Skin epidermis (tissue), 12 donors: ENCODE results near the gene KDM3B.
"Not testable (repeated sequence)": the region's sequence is repeated elsewhere in the genome, so short reads cannot be mapped to it uniquely, and the experiment has no call there.

Experiments
- H3K27ac ChIP-seq, 21 experiments: fragments of 200-600 bp; sonication (generic) in 11 of 21; one replicate each; pipeline ENCODE4 v1.5.0; 2020; ENCODE audit warnings: mild to moderate bottlenecking in 3 of 21, inconsistent platforms in 2 of 21, moderate library complexity in 2 of 21
- H3K4me3 ChIP-seq, 7 experiments: fragments of 200-600 bp; sonication (generic) in 2 of 7; one replicate each; pipeline ENCODE4 v1.5.0; 2020; ENCODE audit warnings: inconsistent platforms in 2 of 7, mild to moderate bottlenecking in 2 of 7, moderate library complexity in 1 of 7

KDM3B gene

DNA sequence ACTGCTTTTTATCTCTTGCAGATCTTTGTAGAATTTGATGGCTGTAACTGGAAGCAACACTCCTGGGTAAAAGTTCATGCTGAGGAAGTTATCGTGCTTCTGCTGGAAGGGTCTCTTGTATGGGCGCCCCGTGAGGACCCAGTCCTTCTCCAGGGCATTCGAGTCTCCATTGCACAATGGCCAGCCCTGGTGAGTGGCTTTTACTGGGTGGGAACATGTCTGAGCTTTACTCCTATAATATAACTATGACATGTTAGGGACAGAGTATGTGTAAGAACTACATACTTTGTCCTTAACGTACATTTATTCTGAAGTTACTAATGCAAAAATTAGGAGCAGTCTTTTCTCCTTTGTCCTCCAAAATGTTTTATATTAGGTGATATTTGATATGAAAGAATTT is 20.2 kb downstream of the KDM3B start:
- Histone ChIP-seq H3K4me3 (no peak overlapping the region), H3K27ac (no peak overlapping the region)

DNA sequence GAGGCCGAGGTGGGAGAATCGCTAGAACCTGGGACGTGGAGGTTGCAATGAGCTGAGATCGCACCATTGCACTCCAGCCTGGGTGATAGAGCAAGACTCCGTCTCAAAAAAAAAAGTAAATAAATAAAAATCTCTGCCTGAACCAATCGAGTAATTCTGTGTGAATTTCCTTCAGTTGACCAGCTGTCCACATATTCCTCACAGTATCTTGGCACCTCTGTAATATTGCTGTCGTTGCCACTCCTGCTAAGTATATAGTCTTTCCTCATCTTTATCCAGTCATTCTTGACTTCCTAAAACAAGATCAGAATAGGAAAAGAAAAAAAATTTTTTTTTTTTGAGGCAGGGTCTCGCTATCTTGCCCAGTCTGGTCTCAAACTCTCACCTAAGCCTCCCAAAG is 29.9 kb downstream of the KDM3B start:
- no peak overlapping the region for H3K4me3 ChIP-seq

DNA sequence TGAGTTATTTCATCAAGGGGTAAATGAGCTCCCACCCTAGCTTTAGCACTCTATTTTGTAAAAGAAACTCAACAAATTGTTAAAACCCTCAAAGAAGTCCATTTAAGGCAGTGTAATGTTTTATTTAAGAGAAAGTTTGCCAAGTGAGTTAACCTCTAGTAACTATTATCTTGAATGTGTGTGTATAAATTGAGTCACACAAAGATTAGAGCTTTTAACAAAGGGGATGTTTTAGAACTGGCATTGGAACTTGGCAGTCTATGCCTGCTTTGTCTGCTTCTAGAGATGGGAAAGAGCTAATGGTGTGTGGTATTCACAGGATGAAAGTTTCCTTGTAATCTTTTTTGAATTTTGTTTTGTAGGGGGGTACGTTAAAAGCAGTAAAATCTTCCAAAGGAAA is 33.2 kb downstream of the KDM3B start:
- H3K27ac ChIP-seq = no peak overlapping the region
- no peak overlapping the region for H3K4me3 ChIP-seq

More for the DNA sequence above, 29.9 kb downstream of the KDM3B start:
- H3K27ac ChIP-seq = no peak overlapping the region

DNA sequence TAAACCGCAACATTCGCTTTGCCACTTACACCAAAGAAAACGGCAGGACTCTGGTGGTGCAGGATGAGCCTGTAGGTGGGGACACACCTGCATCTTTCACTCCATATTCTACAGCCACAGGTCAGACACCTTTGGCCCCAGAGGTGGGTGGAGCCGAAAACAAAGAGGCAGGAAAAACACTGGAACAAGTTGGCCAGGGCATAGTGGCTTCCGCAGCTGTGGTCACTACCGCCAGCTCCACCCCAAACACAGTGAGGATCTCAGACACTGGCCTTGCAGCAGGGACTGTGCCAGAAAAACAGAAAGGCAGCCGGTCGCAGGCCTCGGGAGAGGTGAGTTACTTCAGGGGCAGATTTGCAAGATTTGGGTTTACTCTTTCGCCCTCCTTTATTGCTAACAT is 33.8 kb downstream of the KDM3B start:
- H3K27ac ChIP-seq = no peak overlapping the region
- no peak overlapping the region for H3K4me3 ChIP-seq

DNA sequence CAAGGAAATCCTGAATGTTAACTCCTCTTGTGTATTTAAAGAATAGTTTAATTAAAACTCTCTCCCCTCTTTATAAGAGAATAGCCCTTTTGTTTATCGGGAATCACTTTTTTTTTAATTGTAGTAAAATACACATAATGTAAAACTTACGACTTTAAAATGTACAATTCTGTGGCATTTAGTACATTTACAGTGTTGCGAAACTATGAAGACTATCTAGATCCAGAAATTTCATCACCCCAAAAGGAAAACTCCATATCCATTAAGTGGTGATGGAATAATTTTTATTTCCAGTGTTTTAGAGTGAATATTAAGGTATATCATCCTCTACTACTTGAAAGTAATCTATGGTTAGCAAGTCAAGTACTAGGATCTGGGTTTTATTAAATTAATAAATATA is 36.8 kb downstream of the KDM3B start:
- H3K4me3 ChIP-seq = no peak overlapping the region
- no peak overlapping the region for H3K27ac ChIP-seq

DNA sequence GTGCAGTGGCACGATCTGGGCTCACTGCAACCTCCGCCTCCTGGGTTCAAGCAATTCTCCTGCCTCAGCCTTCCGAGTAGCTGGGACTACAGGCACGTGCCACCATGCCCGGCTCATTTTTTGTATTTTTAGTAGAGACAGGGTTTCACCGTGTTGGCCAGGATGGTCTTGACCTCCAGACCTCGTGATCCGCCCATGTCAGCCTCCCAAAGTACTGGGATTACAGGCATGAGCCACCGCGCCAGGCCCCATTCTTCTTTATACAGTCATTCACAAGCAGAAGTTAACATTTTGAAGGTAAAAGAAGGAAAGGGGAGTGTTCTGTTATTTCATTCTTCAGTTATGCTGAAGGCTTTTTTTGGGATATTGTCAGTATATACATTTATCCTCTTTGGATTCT is 37.4 kb downstream of the KDM3B start:
- not testable (repeated sequence) for H3K4me3 ChIP-seq

DNA sequence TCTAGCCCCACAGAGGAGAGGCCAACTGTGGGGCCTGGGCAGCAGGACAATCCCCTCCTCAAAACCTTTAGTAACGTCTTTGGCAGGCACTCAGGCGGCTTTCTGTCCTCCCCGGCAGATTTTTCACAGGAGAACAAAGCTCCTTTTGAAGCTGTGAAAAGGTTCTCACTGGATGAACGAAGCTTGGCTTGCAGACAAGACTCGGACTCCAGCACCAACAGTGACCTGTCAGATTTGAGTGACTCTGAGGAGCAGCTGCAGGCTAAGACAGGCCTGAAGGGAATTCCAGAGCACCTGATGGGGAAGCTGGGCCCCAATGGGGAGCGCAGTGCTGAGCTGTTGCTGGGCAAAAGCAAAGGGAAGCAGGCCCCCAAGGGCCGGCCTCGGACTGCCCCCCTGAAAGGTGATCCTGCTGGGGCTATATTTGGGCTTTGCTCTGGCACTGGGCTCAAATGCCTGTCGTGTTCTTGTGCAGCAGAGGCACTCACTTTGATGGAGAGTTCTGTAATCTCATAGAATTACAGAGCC is 39.4 kb downstream of the KDM3B start:
- no peak overlapping the region for H3K27ac ChIP-seq

More for the DNA sequence above, 37.4 kb downstream of the KDM3B start:
- not testable (repeated sequence) for H3K27ac ChIP-seq

DNA sequence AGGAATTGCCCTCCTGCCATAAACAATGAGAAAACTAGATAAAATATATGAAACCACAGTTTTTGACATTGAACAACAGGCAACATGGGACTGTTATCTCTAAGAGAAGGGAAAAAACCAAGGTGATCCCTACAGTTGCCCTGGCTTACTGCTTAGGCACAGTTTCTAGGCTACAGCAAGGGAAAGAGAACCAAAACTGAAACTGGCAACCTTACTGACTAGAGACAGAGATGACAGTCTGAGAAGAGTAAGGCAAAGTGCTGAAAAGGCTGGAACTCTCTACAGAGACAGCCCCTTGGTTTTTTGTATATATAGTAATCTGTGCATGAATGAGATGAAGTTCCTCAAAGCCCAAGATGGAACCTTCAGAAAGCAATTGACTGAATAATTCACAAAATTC is 50.2 kb downstream of the KDM3B start:
- Histone ChIP-seq H3K27ac (no peak overlapping the region), H3K4me3 (no peak overlapping the region)

More for the DNA sequence above, 39.4 kb downstream of the KDM3B start:
- no peak overlapping the region for H3K4me3 ChIP-seq

DNA sequence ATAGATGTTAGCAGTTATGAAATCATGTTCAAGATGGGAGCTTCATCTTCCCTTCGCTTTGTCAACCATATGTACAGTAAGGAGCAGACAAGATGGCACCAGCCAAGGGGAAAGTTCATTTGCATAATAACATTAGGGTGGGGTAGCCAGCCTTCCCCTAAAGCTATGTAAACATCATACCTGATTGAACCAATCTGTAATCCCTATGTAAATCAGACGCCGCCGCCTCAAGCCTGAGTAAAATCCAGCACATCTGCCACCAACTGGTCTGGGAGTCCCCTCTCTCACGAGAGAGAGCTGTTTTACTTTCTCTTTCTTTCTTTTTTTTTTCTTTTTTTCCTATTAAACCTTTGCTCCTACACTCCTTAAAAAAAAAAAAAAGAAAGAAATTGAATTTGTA is 55.5 kb downstream of the KDM3B start:
- Histone ChIP-seq H3K27ac (no peak overlapping the region), H3K4me3 (no peak overlapping the region)

DNA sequence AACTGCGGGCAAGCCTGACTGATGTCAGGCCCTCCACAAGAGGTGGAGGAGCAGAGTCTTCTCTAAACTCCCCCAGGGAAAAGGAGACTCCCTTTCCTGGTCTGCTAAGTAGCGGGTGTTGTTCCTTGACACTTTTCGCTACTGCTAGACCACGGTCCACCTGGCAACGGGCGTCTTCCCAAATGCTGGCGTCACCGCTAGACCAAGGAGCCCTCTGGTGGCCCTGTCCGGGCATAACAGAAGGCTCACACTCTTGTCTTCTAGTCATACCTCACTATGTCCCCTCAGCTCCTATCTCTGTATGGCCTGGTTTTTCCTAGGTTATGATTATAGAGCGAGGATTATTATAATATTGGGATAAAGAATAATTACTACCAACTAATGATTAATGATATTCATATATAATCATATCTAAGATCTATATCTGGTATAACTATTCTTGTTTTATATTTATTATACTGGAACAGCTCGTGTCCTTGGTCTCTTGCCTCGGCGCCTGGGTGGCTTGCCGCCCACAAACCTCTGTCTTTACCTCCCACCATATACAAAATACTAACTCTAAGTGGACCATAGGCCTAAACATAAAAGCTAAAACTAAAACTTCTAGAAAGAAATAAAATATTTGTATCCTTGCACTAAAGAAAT is 58.6 kb downstream of the KDM3B start:
- not testable (repeated sequence) for H3K4me3 ChIP-seq, H3K27ac ChIP-seq

DNA sequence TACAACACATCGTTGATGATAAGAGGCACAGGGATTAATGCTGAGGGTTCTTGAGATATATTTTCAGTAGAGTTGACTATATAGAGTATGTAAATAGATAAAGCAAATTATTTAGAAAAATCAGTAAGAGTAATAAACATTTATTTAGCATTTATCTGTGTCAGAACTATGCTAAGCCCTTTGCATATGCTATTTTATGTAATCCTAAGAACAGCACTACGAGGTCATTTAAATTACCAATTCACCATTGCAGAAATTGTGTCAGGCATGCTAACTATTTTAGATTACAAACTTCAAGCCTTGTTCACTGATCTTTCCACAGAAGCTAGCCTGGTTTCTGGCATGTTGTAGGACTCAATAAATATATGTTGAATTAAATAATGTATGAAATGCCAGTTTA is 66.0 kb downstream of the KDM3B start:
- Histone ChIP-seq H3K4me3 (no peak overlapping the region), H3K27ac (no peak overlapping the region)

DNA sequence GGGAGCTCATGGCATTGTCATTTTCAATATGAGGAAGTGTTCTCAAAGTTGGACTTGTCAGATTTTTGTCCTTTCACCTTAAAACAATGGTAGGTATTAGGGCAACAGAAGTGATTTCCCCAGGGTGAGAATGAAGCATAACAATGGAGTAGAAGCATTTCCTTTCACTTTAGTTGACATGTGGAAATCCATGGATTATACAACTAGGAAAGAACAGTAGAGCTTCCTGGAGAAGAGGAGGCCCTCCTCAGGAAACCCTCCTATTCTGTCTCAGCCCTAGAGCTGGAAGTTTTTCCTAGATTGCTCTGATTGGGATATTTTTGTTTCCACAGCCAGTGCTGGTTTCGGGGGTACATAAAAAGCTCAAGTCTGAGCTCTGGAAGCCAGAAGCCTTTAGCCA is 72.6 kb downstream of the KDM3B start:
- Histone ChIP-seq H3K27ac (no peak overlapping the region), H3K4me3 (no peak overlapping the region)

DNA sequence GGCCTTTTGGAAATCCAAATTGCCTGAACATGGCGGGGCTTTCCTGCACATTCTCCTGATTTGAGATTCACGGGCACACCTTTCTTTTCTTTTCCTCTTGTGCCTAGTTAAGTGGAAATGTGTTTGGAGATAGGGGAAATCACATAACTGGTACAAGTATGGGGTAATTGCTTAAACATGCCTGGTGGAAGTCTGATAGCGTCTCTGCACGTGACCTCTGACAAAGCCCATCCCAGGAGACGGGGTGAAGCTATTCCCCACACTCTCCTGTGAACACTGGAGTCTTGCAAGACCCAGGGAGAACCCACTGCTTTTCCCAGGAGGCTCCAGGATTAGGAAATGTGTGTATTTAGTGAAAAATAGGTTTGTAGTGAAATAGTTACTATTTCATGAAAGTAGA is 83.5 kb downstream of the KDM3B start:
- Histone ChIP-seq H3K4me3 (no peak overlapping the region), H3K27ac (no peak overlapping the region)

DNA sequence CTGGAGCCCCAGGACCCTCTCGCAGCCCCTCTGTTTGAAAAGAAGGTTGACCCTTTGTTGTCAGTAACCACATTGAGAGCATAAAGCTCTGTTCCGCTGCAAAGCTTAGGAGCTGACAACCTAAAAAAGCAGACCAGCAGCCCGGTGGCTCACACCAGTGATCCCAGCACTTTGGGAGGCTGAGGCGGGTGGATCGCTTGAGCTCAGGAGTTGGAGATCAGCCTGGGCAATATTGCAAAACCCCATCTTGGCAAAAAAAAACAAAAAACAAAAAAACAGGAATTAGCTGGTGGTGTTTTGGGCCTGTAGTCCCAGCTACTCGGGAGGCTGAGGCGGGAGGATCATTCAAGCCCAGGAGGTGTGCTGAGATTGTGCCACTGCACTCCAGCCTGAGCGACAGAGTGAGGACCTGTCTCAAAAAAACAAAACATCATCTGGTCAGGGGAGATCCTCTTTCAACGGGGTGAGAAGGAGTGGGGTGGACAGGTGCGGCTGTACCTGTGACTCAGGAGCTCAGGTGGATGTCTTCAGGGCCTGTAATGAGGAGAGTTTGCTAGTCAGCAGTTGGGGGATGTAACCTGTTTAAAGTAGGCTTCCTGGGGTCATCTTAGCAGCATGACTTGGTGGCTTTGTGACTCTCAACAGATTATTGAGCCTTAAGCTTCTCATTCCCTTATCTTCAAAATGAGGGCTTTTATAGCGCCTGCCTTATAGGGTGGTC is 85.7 kb downstream of the KDM3B start:
- Histone ChIP-seq H3K4me3 (peak overlapping the region; percentile 15 to 47 (median 31)), H3K27ac (no peak overlapping the region)

DNA sequence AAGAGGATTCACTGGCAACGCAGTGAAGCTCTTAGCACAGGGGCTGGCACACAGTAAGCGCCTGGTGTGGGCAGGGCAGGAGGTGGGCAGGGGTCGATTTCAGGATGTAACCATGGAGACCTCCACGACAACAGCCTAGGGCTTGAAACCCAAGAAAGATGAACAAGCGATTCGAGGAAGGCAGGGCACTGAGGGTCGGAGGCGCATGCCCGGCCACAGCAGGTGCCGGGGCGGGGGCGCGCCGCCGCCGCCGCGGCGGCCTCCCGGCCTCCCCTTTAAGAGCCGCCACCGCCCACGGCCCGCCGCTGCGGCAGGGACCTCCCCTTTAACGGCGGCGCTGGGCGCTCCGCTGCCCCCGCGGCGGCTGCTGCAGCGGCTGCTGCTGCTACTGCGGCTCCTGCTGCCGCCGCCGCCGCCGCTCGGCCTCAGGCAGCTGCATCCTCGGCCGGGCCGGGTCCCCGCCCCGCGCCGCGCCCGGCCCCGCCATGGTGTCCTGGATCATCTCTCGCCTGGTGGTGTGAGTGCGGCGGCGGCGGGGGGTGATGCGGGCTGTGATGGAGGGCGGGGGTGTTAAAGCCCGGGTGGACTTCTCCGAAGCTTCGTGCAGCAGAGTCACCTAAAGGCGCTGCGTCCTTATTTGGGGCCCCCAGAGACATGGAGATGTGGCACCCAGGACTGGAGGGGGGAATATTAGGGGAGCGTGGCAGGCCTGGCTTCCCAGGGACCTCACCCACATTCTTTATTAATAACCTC is 86.4 kb downstream of the KDM3B start, which contains the start of gene REEP2:
Gene REEP2 (plus strand): TSS at position 334 of the 753 bp plus-strand sequence. CDS start 152 bp downstream, at position 486.
- Histone ChIP-seq H3K4me3 (peak within 1 kb of the TSS; percentile 15 to 47 (median 31)), H3K27ac (peak within 1 kb of the TSS in 3 of 21 experiments; percentile 31 to 55 (median 34))

DNA sequence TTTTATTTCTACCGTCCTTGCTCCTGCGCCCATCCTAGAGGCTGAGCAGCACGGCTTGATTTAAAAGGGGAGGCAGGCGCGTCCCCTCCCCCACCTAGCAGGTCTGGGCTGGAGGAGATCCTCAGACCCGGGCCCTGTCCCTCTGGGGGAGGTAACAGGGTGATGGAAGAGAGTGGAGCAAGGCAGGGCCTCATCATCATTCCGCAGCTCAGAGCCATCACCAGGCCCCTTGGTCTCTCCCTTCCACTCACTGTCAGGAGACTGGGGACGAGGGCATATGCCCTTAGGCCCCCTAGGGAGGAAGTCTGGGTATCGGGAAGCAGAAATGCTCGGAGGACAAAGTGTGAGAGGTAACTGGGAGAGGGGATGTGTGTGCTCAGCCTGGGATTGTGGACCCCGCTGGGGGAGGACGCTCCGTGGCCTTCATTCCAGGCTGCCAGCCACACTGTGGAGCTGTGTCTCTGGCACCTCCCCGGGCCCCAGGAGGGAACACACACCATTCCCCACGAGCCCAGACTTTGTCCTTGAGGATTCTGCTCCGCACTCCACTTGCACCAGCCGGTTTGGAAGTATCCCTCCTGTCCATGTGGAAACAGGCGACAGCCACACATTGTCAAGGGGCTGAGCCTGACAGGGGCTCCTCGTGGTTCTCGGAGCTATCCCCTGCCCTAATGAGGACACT is 87.1 kb downstream of the KDM3B start:
- peak overlapping the region in 6 of 7 experiments; percentile 15 to 47 (median 34) for H3K4me3 ChIP-seq
- peak overlapping the region in 2 of 21 experiments; percentile 31 to 55 for H3K27ac ChIP-seq

DNA sequence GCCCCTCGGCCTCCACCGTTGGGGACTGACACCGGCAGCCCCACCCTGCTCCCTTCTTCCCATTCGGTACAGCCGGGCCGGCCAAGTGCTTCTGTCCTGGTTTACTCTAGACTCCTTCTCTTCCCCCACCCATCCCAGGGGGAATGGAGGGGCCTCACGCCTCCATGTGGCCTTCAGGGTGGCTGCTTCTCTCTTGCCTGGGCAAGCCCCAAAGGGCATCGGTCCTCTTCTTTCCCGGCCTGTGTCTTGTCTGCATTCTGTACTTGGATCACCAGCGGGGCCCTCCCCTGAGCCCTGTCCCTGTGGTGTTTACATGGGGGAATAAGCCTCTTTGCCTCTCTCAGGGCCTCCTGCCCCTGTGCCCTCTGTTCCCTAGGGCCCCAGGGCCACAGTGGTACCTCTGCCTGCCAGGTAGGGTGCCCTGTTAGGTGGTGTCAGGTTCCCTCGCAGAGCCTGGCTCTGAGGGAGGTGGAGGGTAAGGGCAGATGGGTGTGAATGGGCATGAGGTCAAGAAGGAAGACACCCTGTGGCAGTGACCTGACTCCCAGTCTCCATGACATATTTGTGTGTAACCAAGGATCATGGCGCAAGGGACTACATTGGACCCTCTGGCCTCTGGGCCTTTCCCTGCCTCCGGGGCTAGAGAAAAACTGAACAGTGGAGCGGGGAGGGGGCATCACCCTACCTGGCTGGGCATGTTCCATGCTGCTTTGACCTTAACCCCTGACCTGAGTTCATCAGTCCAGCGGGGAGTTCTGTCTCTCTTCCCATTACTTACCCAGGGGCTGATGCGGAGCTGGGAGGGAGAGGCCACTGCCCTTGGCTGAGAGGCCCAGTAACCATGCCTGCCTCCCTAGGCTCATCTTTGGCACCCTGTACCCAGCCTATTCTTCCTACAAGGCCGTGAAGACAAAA is 87.9 kb downstream of the KDM3B start:
- H3K4me3 ChIP-seq = no peak overlapping the region
- peak overlapping the region in 1 of 21 experiments; percentile 31 for H3K27ac ChIP-seq

DNA sequence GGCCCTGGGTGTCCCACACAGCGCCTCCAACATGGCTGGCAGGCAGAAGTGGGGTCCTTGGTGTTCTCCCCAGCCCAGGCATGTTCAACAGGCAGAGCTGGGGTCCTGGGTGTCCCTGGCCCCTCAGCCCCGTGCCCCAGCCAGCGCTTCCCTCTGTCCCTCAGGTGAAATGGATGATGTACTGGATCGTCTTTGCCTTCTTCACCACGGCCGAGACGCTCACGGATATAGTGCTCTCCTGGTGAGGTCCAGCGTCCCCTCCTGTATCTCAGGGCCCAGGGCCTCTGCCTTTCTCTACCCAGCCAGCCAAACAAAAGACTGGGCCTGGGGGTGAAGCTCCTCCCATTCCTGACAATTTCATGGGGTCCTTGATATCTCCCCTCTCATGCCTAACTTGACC is 88.7 kb downstream of the KDM3B start:
- H3K4me3 ChIP-seq = no peak overlapping the region
- H3K27ac ChIP-seq = no peak overlapping the region
